C4-2B (cell line): Measurements from ENCODE around the gene PNPLA6.

Source experiments
- H3K27ac ChIP-seq: fragments of 450-650 bp; 2 replicates; pipeline ENCODE4 v1.5.1; 2017
- CTCF ChIP-seq: fragments of 450-650 bp; conservative IDR thresholded peaks from 2 replicates; pipeline ENCODE4 v1.5.1; 2017; ENCODE audit warnings: mild to moderate bottlenecking
- ZFX ChIP-seq: fragments of 450-650 bp; IDR thresholded peaks from 2 replicates; pipeline ENCODE4 v1.6.1; 2017

Gene PNPLA6

GRCh38 chr19:7535047-7535997 is at the start of gene PNPLA6:
TSS of gene PNPLA6 (plus strand) at chr19:7535717. CDS start at chr19:7535789, 72 bp downstream.
- TF ChIP-seq ZFX, result peak; percentile 62; the same call in 1 of the 2 replicates
- no peak for TF ChIP-seq CTCF

GRCh38 chr19:7486923-7487322 is 48.6 kb upstream of the PNPLA6 start:
- no peak overlapping the region for H3K27ac ChIP-seq
- TF ChIP-seq ZFX (no peak), CTCF (no peak)

More at GRCh38 chr19:7535047-7535997, at the start of gene PNPLA6:
- peak within 1 kb of the TSS; percentile 70 for H3K27ac ChIP-seq

- peak within 1 kb of the TSS; percentile 72 for H3K27ac ChIP-seq
- no peak for TF ChIP-seq CTCF
- TF ChIP-seq ZFX, result peak; percentile 57; the same call in 1 of the 2 replicates
Measured at GRCh38 chr19:7488736-7489353, 46.7 kb upstream of the PNPLA6 start, which contains the start of gene PEX11G. TSS of gene PEX11G (minus strand) at chr19:7489035. CDS start at chr19:7489010, 25 bp downstream.

- H3K27ac ChIP-seq, result peak overlapping the region; percentile 72; the same call in 1 of the 2 replicates
- TF ChIP-seq ZFX, result no peak
- no peak for TF ChIP-seq CTCF
Measured at GRCh38 chr19:7489609-7490044, 45.9 kb upstream of the PNPLA6 start.

- TF ChIP-seq CTCF (no peak), ZFX (no peak)
- H3K27ac ChIP-seq, result no peak overlapping the region
Measured at GRCh38 chr19:7492142-7492541, 43.4 kb upstream of the PNPLA6 start.

GRCh38 chr19:7492558-7492957 is 43.0 kb upstream of the PNPLA6 start:
- TF ChIP-seq CTCF (no peak), ZFX (no peak)
- H3K27ac ChIP-seq, result no peak overlapping the region

GRCh38 chr19:7494416-7495098 is 41.0 kb upstream of the PNPLA6 start:
- no peak overlapping the region for H3K27ac ChIP-seq
- TF ChIP-seq ZFX (no peak), CTCF (no peak)
